Measurements from ENCODE around the gene USP47. TPM values are rescaled to one million over a fixed set of nuclear protein-coding genes. Genes with fewer than 3 reads are reported as not detected.

USP47 gene
- total RNA-seq, 1 experiment from 2014 or later, result 24.2 TPM

GRCh38 chr11:11798586-11799438, 43.0 kb upstream of the USP47 start:
- H3K4me3 ChIP-seq, result no peak overlapping the region
- intact Hi-C loops (cut with micrococcal nuclease; ENCODE audit: unreplicated experiment), result loop anchor here (2.0 kb wide), 3 partner anchors 50 to 246 kb away; no protein-coding TSS in a partner anchor
- H3K9me3 ChIP-seq (ENCODE audit: insufficient read depth, low read depth), result no peaks in the 10 kb centered on the region
- CTCF ChIA-PET, result interaction anchor here (0.5 to 0.7 kb wide), 3 partner anchors 19 to 483 kb away, joined by 3 read pairs; no protein-coding TSS in a partner anchor
- H3K27ac ChIP-seq, result no peak overlapping the region
- no peaks in the 10 kb centered on the region for H4K20me1 ChIP-seq (ENCODE audit: insufficient read depth)
- TF ChIP-seq CTCF (conservative IDR thresholded peaks at IDR 0.05) (peak; percentile 84), EZH2 (IDR thresholded peaks at IDR 0.05; ENCODE audit: low read depth) (no peak)
- peak in 1 of 2 experiments; percentile 59 for DNase-seq
- H3K27me3 ChIP-seq (ENCODE audit: insufficient read depth, low read depth), result no peaks in the 10 kb centered on the region
- H2AFZ ChIP-seq, result 0 out of 2 replicates have a peak overlapping the region, but pooled peaks have one; percentile 66
- BruUV-seq (replicated peaks), result no TSS peak
- POLR2A ChIA-PET (ENCODE audit: unreplicated experiment), result interaction anchor here (0.6 kb wide), 1 partner anchor 42 kb away, joined by 4 read pairs; no protein-coding TSS in a partner anchor
- peak overlapping the region; percentile 46; the same call in 1 of the 2 replicates for H3K4me2 ChIP-seq
- H3F3A ChIP-seq (ENCODE audit: insufficient read depth, low read depth), result no peaks in the 10 kb centered on the region
- no peaks in the 10 kb centered on the region for H3K4me1 ChIP-seq (replicated peaks; ENCODE audit: insufficient read depth)
- no peaks in the 10 kb centered on the region for H3K36me3 ChIP-seq (ENCODE audit: low read depth)
- H3K9me2 ChIP-seq (ENCODE audit: insufficient read depth), result no peaks in the 10 kb centered on the region
- H3K79me2 ChIP-seq (ENCODE audit: low read depth), result no peaks in the 10 kb centered on the region

- H3K27me3 ChIP-seq (ENCODE audit: insufficient read depth, low read depth), result no peaks in the 10 kb centered on the region
- H3K4me2 ChIP-seq, result no peak overlapping the region
- no peaks in the 10 kb centered on the region for H3K9me2 ChIP-seq (ENCODE audit: insufficient read depth)
- no peaks in the 10 kb centered on the region for H3K4me1 ChIP-seq (replicated peaks; ENCODE audit: insufficient read depth)
- CTCF ChIA-PET, result no interaction called here
- intact Hi-C loops (cut with micrococcal nuclease; ENCODE audit: unreplicated experiment), result no loop called here
- no peaks in the 10 kb centered on the region for H3K36me3 ChIP-seq (ENCODE audit: low read depth)
- no peaks in the 10 kb centered on the region for H3F3A ChIP-seq (ENCODE audit: insufficient read depth, low read depth)
- no peaks in the 10 kb centered on the region for H3K9me3 ChIP-seq (ENCODE audit: insufficient read depth, low read depth)
- H3K27ac ChIP-seq, result no peak overlapping the region
- POLR2A ChIA-PET (ENCODE audit: unreplicated experiment), result interaction anchor here (0.7 kb wide), 1 partner anchor 1035 kb away, joined by 7 read pairs; no protein-coding TSS in a partner anchor
- no peak for TF ChIP-seq CTCF (conservative IDR thresholded peaks at IDR 0.05)
- no TSS peak for BruUV-seq (replicated peaks)
- H3K4me3 ChIP-seq, result no peak overlapping the region
- H2AFZ ChIP-seq, result no peak overlapping the region
- DNase-seq, result no peak
- H3K79me2 ChIP-seq (ENCODE audit: low read depth), result no peaks in the 10 kb centered on the region
- H4K20me1 ChIP-seq (ENCODE audit: insufficient read depth), result no peaks in the 10 kb centered on the region
Measured at GRCh38 chr11:11805228-11805627, 36.5 kb upstream of the USP47 start.

GRCh38 chr11:11806074-11806473, 35.7 kb upstream of the USP47 start:
- Histone ChIP-seq H3K27me3 (ENCODE audit: insufficient read depth, low read depth) (no peaks in the 10 kb centered on the region), H3K9me3 (ENCODE audit: insufficient read depth, low read depth) (no peaks in the 10 kb centered on the region), H2AFZ (no peak overlapping the region), H3K79me2 (ENCODE audit: low read depth) (no peaks in the 10 kb centered on the region), H3K4me1 (replicated peaks; ENCODE audit: insufficient read depth) (no peaks in the 10 kb centered on the region), H3K9me2 (ENCODE audit: insufficient read depth) (no peaks in the 10 kb centered on the region), H3K4me2 (no peak overlapping the region), H3K4me3 (no peak overlapping the region), H3K36me3 (ENCODE audit: low read depth) (no peaks in the 10 kb centered on the region), H4K20me1 (ENCODE audit: insufficient read depth) (no peaks in the 10 kb centered on the region), H3F3A (ENCODE audit: insufficient read depth, low read depth) (no peaks in the 10 kb centered on the region), H3K27ac (no peak overlapping the region)
- DNase-seq, result no peak
- intact Hi-C loops (cut with micrococcal nuclease; ENCODE audit: unreplicated experiment), result no loop called here
- POLR2A ChIA-PET (ENCODE audit: unreplicated experiment), result no interaction called here
- TF ChIP-seq CTCF (conservative IDR thresholded peaks at IDR 0.05) (no peak), EZH2 (IDR thresholded peaks at IDR 0.05; ENCODE audit: low read depth) (no peak)
- CTCF ChIA-PET, result no interaction called here
- BruUV-seq (replicated peaks), result no TSS peak

Measured in PC-9 (cell line).